Stomach (tissue), 9 donors: ENCODE measurements around the gene CPNE1. TPM values are rescaled to one million over a fixed set of nuclear protein-coding genes. Genes with fewer than 3 reads are reported as not detected.

Source experiments
- DNase-seq, 2 donors: peaks; one replicate each; pipeline versions ENCODE4 v3.0.0 to v3.0.0-alpha.2; 2013 to 2019
- H3K27ac ChIP-seq, 5 donors: fragments of 200-600 bp in 4 of 5; sonication (generic) in 4 of 5; one replicate each; pipeline ENCODE4 v1.5.1; 2013 to 2019; ENCODE audit warnings: mild to moderate bottlenecking in 1 of 5, moderate library complexity in 1 of 5
- H3K27me3 ChIP-seq, 3 donors: fragments of 200-600 bp; sonication (generic); one replicate each; pipeline ENCODE4 v1.5.1; 2017 to 2019; ENCODE audit warnings: mixed run types in 1 of 3
- H3K36me3 ChIP-seq, 4 donors: fragments of 200-600 bp; sonication (generic); 1 replicate in 3 of 4; 2 replicates in 1 of 4; pipeline ENCODE4 v1.5.1; 2016 to 2019
- H3K4me1 ChIP-seq, 4 donors: fragments of 200-600 bp; sonication (generic); one replicate each; pipeline ENCODE4 v1.5.1; 2016 to 2019
- H3K4me3 ChIP-seq, 4 donors: fragments of 200-600 bp; sonication (generic) in 3 of 4; one replicate each; pipeline ENCODE4 v1.5.1; 2016 to 2019; ENCODE audit warnings: mild to moderate bottlenecking in 1 of 4
- H3K9me3 ChIP-seq, 4 donors: fragments of 200-600 bp; sonication (generic); one replicate each; pipeline ENCODE4 v1.5.1; 2016 to 2019
- CTCF ChIP-seq, 7 experiments: fragments of 450-650 bp in 4 of 7; fragments of 200-600 bp in 3 of 7; sonication (generic) in 3 of 7; IDR thresholded peaks; one replicate each; pipeline ENCODE4 v1.5.1; 2016 to 2019; ENCODE audit warnings: antibody characterized with exemption in 7 of 7, control low read depth in 2 of 7, mild to moderate bottlenecking in 1 of 7
- EP300 ChIP-seq: sonication (generic); formaldehyde crosslinking; IDR thresholded peaks from one replicate; pipeline ENCODE4 v1.6.1; 2017; ENCODE audit warnings: antibody characterized with exemption
- POLR2A ChIP-seq, 4 donors: fragments of 450-650 bp; IDR thresholded peaks; one replicate each; pipeline ENCODE4 v1.6.1; 2016; ENCODE audit warnings: antibody characterized with exemption in 4 of 4, control low read depth in 2 of 4, mild to moderate bottlenecking in 1 of 4, moderate library complexity in 1 of 4
- POLR2AphosphoS5 ChIP-seq, 3 donors: sonication (generic); formaldehyde crosslinking; IDR thresholded peaks; one replicate each; pipeline ENCODE4 v1.6.1; 2016; ENCODE audit warnings: antibody characterized with exemption in 3 of 3
- WGBS, 5 donors: extraction: QIAGEN DNeasy Blood & Tissue Kit in 3 of 5; methylation state at CpG; one replicate each; pipeline versions ENCODE4 v1.1.5 to v1.1.7; 2013 to 2018; 5-methylcytosine and 5-hydroxymethylcytosine counted together
- intact Hi-C: fragments of 100-400 bp; cut with DNase I; formaldehyde crosslinking; loops from one replicate; pipeline ENCODE4 v1.15.1; 2023; ENCODE audit warnings: low total_unique reads
- polyA plus RNA-seq, 3 donors: library from polyadenylated mRNA; stranded (reverse); fragments of 200-250 nt; gene quantifications; one replicate each; pipeline ENCODE4 v1.2.3, GENCODE V29; 2013
- total RNA-seq, 5 donors: library from RNA; depleted of rRNA; stranded (reverse); fragments of >200 nt; gene quantifications; one replicate each; pipeline versions ENCODE4 v1.1.0 to v1.2.3, GENCODE V29; 2014 to 2016
- donor health status: healthy with polysubstance abuse.
- donor health status: Bipolar disorder and iron deficiency.
- donor health status: healthy.

CPNE1 gene
- total and polyA plus RNA-seq, 8 donors: 67.9 to 172 (median 107) TPM

- H3K4me1 ChIP-seq: no peaks in the 10 kb centered on the region
- no peak overlapping the region for H3K27ac ChIP-seq
- 91 to 98% (median 95%) methylated on average over 9 to 13 of the region's 13 CpGs for WGBS, 5 donors
- H3K36me3 ChIP-seq: peaks cover 42 to 85% (median 80%) of the 10 kb centered on the region in 4 donors
- DNase-seq: no peak
- TF ChIP-seq CTCF (IDR thresholded peaks at IDR 0.05) (no peak), POLR2A (IDR thresholded peaks at IDR 0.05) (no peak), POLR2AphosphoS5 (IDR thresholded peaks at IDR 0.05) (no peak), EP300 (no peak)
- H3K27me3 ChIP-seq: no peaks in the 10 kb centered on the region
- no peak overlapping the region for H3K4me3 ChIP-seq
- no peaks in the 10 kb centered on the region for H3K9me3 ChIP-seq
- intact Hi-C loops: no loop called here
These were observed 38.2 kb downstream of the CPNE1 start for GRCh38 chr20:35626386-35627001.

- intact Hi-C loops: no loop called here
- H3K9me3 ChIP-seq: no peaks in the 10 kb centered on the region
- no peaks in the 10 kb centered on the region for H3K27me3 ChIP-seq
- H3K4me1 ChIP-seq: no peaks in the 10 kb centered on the region
- H3K27ac ChIP-seq: no peak overlapping the region
- 85 to 95% (median 91%) methylated on average over 6 of the region's 6 CpGs for WGBS, 5 donors
- DNase-seq: no peak
- peaks cover 35 to 85% (median 79%) of the 10 kb centered on the region in 4 donors for H3K36me3 ChIP-seq
- no peak for TF ChIP-seq EP300
- H3K4me3 ChIP-seq: no peak overlapping the region
These were observed 38.9 kb downstream of the CPNE1 start for GRCh38 chr20:35625584-35626385.

GRCh38 chr20:35621560-35621946, 43.1 kb downstream of the CPNE1 start:
- Histone ChIP-seq H3K4me1 (peaks cover 26 to 38% (median 36%) of the 10 kb centered on the region in 4 donors), H3K36me3 (peaks cover 12 to 44% (median 37%) of the 10 kb centered on the region in 4 donors), H3K27ac (no peak overlapping the region), H3K4me3 (no peak overlapping the region), H3K27me3 (no peaks in the 10 kb centered on the region), H3K9me3 (no peaks in the 10 kb centered on the region)
- TF ChIP-seq POLR2A (IDR thresholded peaks at IDR 0.05): no peak
- no peak for TF ChIP-seq EP300
- no peak for TF ChIP-seq CTCF (IDR thresholded peaks at IDR 0.05)
- TF ChIP-seq POLR2AphosphoS5 (IDR thresholded peaks at IDR 0.05): no peak
- no peak for DNase-seq
- intact Hi-C loops: no loop called here
- WGBS, 5 donors: 84 to 95% (median 93%) methylated on average over 2 of the region's 2 CpGs

GRCh38 chr20:35620818-35621559, 43.7 kb downstream of the CPNE1 start:
- Histone ChIP-seq H3K4me3 (no peak overlapping the region), H3K4me1 (peaks cover 26 to 40% (median 38%) of the 10 kb centered on the region in 4 donors), H3K36me3 (peaks cover 7 to 38% (median 32%) of the 10 kb centered on the region in 4 donors), H3K27ac (no peak overlapping the region), H3K9me3 (no peaks in the 10 kb centered on the region), H3K27me3 (no peaks in the 10 kb centered on the region)
- DNase-seq: no peak
- TF ChIP-seq POLR2AphosphoS5 (IDR thresholded peaks at IDR 0.05): no peak
- WGBS, 5 donors: 88 to 95% (median 89%) methylated on average over 11 of the region's 11 CpGs
- intact Hi-C loops: no loop called here
